Measurements from ENCODE around the gene HOXC12. TPM values are rescaled to one million over a fixed set of nuclear protein-coding genes. Genes with fewer than 3 reads are reported as not detected.

HOXC12 gene
- polyA plus RNA-seq, 1 of the 3 experiments (the other 2 are of a cell fraction): not detected

DNA sequence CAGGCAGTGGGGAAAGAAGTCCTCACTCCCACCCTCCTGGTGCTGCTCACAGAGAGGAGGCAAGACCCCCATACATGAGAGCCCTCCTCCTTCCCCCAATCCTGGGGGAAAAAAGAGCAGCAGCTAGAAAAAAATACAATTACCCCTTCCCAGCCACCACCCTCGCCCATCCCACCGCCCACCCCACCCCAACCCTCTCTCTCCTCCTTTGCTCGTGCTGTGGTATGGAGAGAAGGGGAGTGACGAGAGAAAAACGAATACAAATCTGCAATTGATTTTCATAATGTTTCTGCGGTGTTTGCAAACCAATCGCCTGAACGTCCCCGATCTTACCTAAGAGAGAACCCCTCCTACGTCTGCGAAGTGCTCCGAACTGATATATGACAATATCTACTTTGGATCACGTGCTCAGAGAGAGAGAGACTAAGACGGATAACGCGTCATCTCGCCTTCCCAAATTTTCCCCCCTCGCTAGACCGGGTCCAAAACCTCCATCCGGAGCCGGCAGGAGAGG lies 18.1 kb downstream of the HOXC12 start, which contains the start of gene HOXC11:
HOXC11 (plus strand) TSS at position 405 of the 514 bp plus-strand sequence. CDS start 116 bp downstream, outside the sequence.
- no peaks in the 10 kb centered on the region for H3K79me2 ChIP-seq (ENCODE audit: insufficient read depth)

More for the DNA sequence above, 18.1 kb downstream of the HOXC12 start, which contains the start of gene HOXC11:
- peaks cover 3% of the 10 kb centered on the region for H3F3A ChIP-seq (replicated peaks; ENCODE audit: insufficient read depth)
- no peak within 1 kb of the TSS; the same call in 1 of the 2 replicates for H2AFZ ChIP-seq (ENCODE audit: low read depth)
- peaks cover 100% of the 10 kb centered on the region for H3K27me3 ChIP-seq (ENCODE audit: insufficient read depth)
- POLR2A ChIA-PET: no interaction called here
- 36% methylated on average over 21 of the region's 21 CpGs for WGBS (ENCODE audit: low lambda C conversion rate)
- 0 out of 2 replicates have a peak, but pooled peaks cover 2% of the 10 kb centered on the region for H4K20me1 ChIP-seq (ENCODE audit: insufficient read depth)
- TF ChIP-seq, protein P1, sequence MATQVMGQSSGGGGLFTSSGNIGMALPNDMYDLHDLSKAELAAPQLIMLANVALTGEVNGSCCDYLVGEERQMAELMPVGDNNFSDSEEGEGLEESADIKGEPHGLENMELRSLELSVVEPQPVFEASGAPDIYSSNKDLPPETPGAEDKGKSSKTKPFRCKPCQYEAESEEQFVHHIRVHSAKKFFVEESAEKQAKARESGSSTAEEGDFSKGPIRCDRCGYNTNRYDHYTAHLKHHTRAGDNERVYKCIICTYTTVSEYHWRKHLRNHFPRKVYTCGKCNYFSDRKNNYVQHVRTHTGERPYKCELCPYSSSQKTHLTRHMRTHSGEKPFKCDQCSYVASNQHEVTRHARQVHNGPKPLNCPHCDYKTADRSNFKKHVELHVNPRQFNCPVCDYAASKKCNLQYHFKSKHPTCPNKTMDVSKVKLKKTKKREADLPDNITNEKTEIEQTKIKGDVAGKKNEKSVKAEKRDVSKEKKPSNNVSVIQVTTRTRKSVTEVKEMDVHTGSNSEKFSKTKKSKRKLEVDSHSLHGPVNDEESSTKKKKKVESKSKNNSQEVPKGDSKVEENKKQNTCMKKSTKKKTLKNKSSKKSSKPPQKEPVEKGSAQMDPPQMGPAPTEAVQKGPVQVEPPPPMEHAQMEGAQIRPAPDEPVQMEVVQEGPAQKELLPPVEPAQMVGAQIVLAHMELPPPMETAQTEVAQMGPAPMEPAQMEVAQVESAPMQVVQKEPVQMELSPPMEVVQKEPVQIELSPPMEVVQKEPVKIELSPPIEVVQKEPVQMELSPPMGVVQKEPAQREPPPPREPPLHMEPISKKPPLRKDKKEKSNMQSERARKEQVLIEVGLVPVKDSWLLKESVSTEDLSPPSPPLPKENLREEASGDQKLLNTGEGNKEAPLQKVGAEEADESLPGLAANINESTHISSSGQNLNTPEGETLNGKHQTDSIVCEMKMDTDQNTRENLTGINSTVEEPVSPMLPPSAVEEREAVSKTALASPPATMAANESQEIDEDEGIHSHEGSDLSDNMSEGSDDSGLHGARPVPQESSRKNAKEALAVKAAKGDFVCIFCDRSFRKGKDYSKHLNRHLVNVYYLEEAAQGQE (IDR thresholded peaks at IDR 0.05; ENCODE audit: low read depth, low read length): no peak
- TF ChIP-seq, protein P2, sequence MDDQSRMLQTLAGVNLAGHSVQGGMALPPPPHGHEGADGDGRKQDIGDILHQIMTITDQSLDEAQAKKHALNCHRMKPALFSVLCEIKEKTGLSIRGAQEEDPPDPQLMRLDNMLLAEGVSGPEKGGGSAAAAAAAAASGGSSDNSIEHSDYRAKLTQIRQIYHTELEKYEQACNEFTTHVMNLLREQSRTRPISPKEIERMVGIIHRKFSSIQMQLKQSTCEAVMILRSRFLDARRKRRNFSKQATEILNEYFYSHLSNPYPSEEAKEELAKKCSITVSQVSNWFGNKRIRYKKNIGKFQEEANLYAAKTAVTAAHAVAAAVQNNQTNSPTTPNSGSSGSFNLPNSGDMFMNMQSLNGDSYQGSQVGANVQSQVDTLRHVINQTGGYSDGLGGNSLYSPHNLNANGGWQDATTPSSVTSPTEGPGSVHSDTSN (IDR thresholded peaks at IDR 0.05): no peak
- no peak for TF ChIP-seq ELF1 (IDR thresholded peaks at IDR 0.05)
- TF ChIP-seq MXI1 (IDR thresholded peaks at IDR 0.05; ENCODE audit: low read depth, low read length): no peak
- no peak for TF ChIP-seq EZH2phosphoT487 (IDR thresholded peaks at IDR 0.05; ENCODE audit: borderline replicate concordance, low read depth)
- no peak for TF ChIP-seq RFX5 (IDR thresholded peaks at IDR 0.05; ENCODE audit: low read length)
- TF ChIP-seq FOXM1 (IDR thresholded peaks at IDR 0.05; ENCODE audit: low read depth): no peak
- TF ChIP-seq, protein P3, sequence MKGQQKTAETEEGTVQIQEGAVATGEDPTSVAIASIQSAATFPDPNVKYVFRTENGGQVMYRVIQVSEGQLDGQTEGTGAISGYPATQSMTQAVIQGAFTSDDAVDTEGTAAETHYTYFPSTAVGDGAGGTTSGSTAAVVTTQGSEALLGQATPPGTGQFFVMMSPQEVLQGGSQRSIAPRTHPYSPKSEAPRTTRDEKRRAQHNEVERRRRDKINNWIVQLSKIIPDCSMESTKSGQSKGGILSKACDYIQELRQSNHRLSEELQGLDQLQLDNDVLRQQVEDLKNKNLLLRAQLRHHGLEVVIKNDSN (IDR thresholded peaks at IDR 0.05; ENCODE audit: borderline replicate concordance, low read depth): no peak
- TF ChIP-seq NRF1 (IDR thresholded peaks at IDR 0.05; ENCODE audit: low read depth, low read length): no peak
- no peak for TF ChIP-seq CHD2 (IDR thresholded peaks at IDR 0.05; ENCODE audit: low read length, partially characterized antibody)
- TF ChIP-seq, protein P4, sequence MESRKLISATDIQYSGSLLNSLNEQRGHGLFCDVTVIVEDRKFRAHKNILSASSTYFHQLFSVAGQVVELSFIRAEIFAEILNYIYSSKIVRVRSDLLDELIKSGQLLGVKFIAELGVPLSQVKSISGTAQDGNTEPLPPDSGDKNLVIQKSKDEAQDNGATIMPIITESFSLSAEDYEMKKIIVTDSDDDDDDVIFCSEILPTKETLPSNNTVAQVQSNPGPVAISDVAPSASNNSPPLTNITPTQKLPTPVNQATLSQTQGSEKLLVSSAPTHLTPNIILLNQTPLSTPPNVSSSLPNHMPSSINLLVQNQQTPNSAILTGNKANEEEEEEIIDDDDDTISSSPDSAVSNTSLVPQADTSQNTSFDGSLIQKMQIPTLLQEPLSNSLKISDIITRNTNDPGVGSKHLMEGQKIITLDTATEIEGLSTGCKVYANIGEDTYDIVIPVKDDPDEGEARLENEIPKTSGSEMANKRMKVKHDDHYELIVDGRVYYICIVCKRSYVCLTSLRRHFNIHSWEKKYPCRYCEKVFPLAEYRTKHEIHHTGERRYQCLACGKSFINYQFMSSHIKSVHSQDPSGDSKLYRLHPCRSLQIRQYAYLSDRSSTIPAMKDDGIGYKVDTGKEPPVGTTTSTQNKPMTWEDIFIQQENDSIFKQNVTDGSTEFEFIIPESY (IDR thresholded peaks at IDR 0.05; ENCODE audit: borderline replicate concordance, low read depth): no peak
- TF ChIP-seq FOSL2 (IDR thresholded peaks at IDR 0.05; ENCODE audit: borderline replicate concordance, low read depth): no peak
- no peak for TF ChIP-seq POLR2AphosphoS5 (IDR thresholded peaks at IDR 0.05; ENCODE audit: low read depth, low read length)
- peaks cover 0 to 2% of the 10 kb centered on the region in 2 experiments; a peak in 1 of 4 replicates for H3K4me1 ChIP-seq (ENCODE audit: control insufficient read depth in 1 of 2, insufficient read depth in 2 of 2, low read depth in 1 of 2, low read length in 1 of 2)
- no peaks in the 10 kb centered on the region for H3K9me2 ChIP-seq
- no peak within 1 kb of the TSS for H3K27ac ChIP-seq (ENCODE audit: low read depth in 2 of 2, low read length in 1 of 2)
- H3K9ac ChIP-seq: no peak within 1 kb of the TSS
- CTCF ChIA-PET: interaction anchor here (0.9 to 12.7 kb wide), 5 partner anchors 11 to 234 kb away, joined by 3 to 134 read pairs (median 5); partner anchors contain the start of gene HOXC10
- no peak for DNase-seq
- no peaks in the 10 kb centered on the region for H3K9me3 ChIP-seq
- H3K36me3 ChIP-seq (replicated peaks in 1 of 2; ENCODE audit: control insufficient read depth in 1 of 2, insufficient read depth in 2 of 2, low read length in 1 of 2): no peaks in the 10 kb centered on the region
- H3K4me3 ChIP-seq (ENCODE audit: low read depth in 2 of 2, low read length in 1 of 2): no peak within 1 kb of the TSS
- peak within 1 kb of the TSS; percentile 24; the same call in 1 of the 2 replicates for H3K4me2 ChIP-seq
